SK-N-SH (cell line): ENCODE results near the gene MRPS2. TPM values are rescaled to one million over a fixed set of nuclear protein-coding genes. Genes with fewer than 3 reads are reported as not detected.

Source experiments
- CTCF ChIA-PET: fragments of 300-600, 350-600 bp; formaldehyde crosslinking; extraction: SDS; loops from one replicate; lab custom pipeline; 2021; lab: Yijun Ruan, JAX
- POLR2A ChIA-PET: fragments of 350-600 bp; sonication (Branson Sonifier 250); formaldehyde crosslinking; extraction: SDS; loops from one replicate; lab custom pipeline; 2020; ENCODE audit warnings: antibody characterized with exemption, inconsistent platforms; lab: Yijun Ruan, JAX
- DNase-seq: peaks from one replicate; pipeline ENCODE4 v3.0.0; 2012
- H2AFZ ChIP-seq: fragments of 200-600 bp; sonication (generic); 2 replicates; pipeline ENCODE4 v1.8.1; 2016; ENCODE audit warnings: antibody characterized with exemption, mild to moderate bottlenecking, low read depth
- H3F3A ChIP-seq: fragments of 200-600 bp; sonication (generic); replicated peaks from 2 replicates; pipeline ENCODE3; 2016; ENCODE audit warnings: antibody characterized with exemption, mild to moderate bottlenecking; ENCODE audit not compliant: insufficient read depth
- H3K27ac ChIP-seq, 2 experiments: fragments of 200-500 bp in 1 of 2; fragments of 200-600 bp in 1 of 2; sonication (Bioruptor generic) in 1 of 2; sonication (generic), shearing (Covaris generic) in 1 of 2; 2 replicates each; pipeline versions ENCODE4 v1.5.1 to v1.6.1; 2014 to 2016; ENCODE audit warnings: low read depth in 2 of 2, inconsistent platforms in 1 of 2, low read length in 1 of 2, mild to moderate bottlenecking in 1 of 2, mixed read lengths in 1 of 2
- H3K27me3 ChIP-seq: fragments of 200-600 bp; sonication (generic), shearing (Covaris generic); 2 replicates; pipeline ENCODE4 v1.6.1; 2016; ENCODE audit warnings: mixed run types; ENCODE audit not compliant: insufficient read depth
- H3K36me3 ChIP-seq, 2 experiments: fragments of 200-500 bp in 1 of 2; fragments of 200-600 bp in 1 of 2; sonication (Bioruptor generic) in 1 of 2; sonication (generic) in 1 of 2; replicated peaks in 1 of 2; 2 replicates each; pipeline versions ENCODE3 to v1.5.1; 2014 to 2016; ENCODE audit warnings: low read length in 1 of 2, mild to moderate bottlenecking in 1 of 2; ENCODE audit not compliant: insufficient read depth in 2 of 2, control insufficient read depth in 1 of 2
- H3K4me1 ChIP-seq, 2 experiments: fragments of 200-500 bp in 1 of 2; fragments of 200-600 bp in 1 of 2; sonication (Bioruptor generic) in 1 of 2; sonication (generic), shearing (Covaris generic) in 1 of 2; 2 replicates each; pipeline versions ENCODE4 v1.5.1 to v1.6.1; 2014 to 2016; ENCODE audit warnings: low read depth in 1 of 2, low read length in 1 of 2, mixed run types in 1 of 2; ENCODE audit not compliant: insufficient read depth in 2 of 2, control insufficient read depth in 1 of 2
- H3K4me2 ChIP-seq: fragments of 200-600 bp; sonication (generic), shearing (Covaris generic); 2 replicates; pipeline ENCODE4 v1.6.1; 2017; ENCODE audit warnings: mixed run types
- H3K4me3 ChIP-seq, 2 experiments: fragments of 200-500 bp in 1 of 2; fragments of 200-600 bp in 1 of 2; sonication (Bioruptor generic) in 1 of 2; sonication (generic), shearing (Covaris generic) in 1 of 2; 2 replicates each; pipeline versions ENCODE4 v1.5.1 to v1.8.1; 2014 to 2016; ENCODE audit warnings: low read depth in 2 of 2, inconsistent platforms in 1 of 2, low read length in 1 of 2, mild to moderate bottlenecking in 1 of 2, mixed read lengths in 1 of 2, moderate library complexity in 1 of 2
- H3K79me2 ChIP-seq: fragments of 200-600 bp; sonication (generic); 2 replicates; pipeline ENCODE4 v1.8.1; 2017; ENCODE audit warnings: mild to moderate bottlenecking; ENCODE audit not compliant: insufficient read depth
- H3K9ac ChIP-seq: fragments of 200-600 bp; sonication (generic); 2 replicates; pipeline ENCODE4 v1.6.1; 2017; ENCODE audit warnings: mixed run types
- H3K9me2 ChIP-seq: fragments of 200-600 bp; sonication (generic); 2 replicates; pipeline ENCODE4 v1.6.1; 2017; ENCODE audit warnings: mixed run types
- H3K9me3 ChIP-seq: fragments of 200-600 bp; sonication (generic); 2 replicates; pipeline ENCODE4 v1.6.1; 2017; ENCODE audit warnings: mixed run types, mild to moderate bottlenecking, moderate library complexity
- H4K20me1 ChIP-seq: fragments of 200-600 bp; sonication (generic); 2 replicates; pipeline ENCODE4 v1.6.1; 2017; ENCODE audit warnings: mild to moderate bottlenecking, mixed run types; ENCODE audit not compliant: insufficient read depth
- CHD2 ChIP-seq: fragments of 150-350 bp; IDR thresholded peaks from 2 replicates; pipeline ENCODE4 v1.6.1; 2018; ENCODE audit warnings: low read length; ENCODE audit not compliant: partially characterized antibody
- ELF1 ChIP-seq: IDR thresholded peaks from 2 replicates; pipeline ENCODE4 v1.4.0; 2012
- EP300 ChIP-seq, 2 experiments: IDR thresholded peaks; 2 replicates each; pipeline versions ENCODE4 v1.4.0 to v1.6.1; 2012; ENCODE audit warnings: borderline replicate concordance in 1 of 2, low read depth in 1 of 2, low read length in 1 of 2
- EZH2phosphoT487 ChIP-seq: fragments of 200-600 bp; sonication (generic); IDR thresholded peaks from 2 replicates; pipeline ENCODE4 v1.6.1; 2017; ENCODE audit warnings: low read depth, mixed run types, mild to moderate bottlenecking, antibody characterized with exemption, moderate library complexity, borderline replicate concordance
- FOXM1 ChIP-seq: IDR thresholded peaks from 2 replicates; pipeline ENCODE4 v1.4.0; 2012; ENCODE audit warnings: low read depth, mild to moderate bottlenecking
- MEF2A ChIP-seq: IDR thresholded peaks from 2 replicates; pipeline ENCODE4 v1.4.0; 2012; ENCODE audit warnings: low read depth, borderline replicate concordance
- MXI1 ChIP-seq: IDR thresholded peaks from 2 replicates; pipeline ENCODE4 v1.6.1; 2012; ENCODE audit warnings: mild to moderate bottlenecking, low read depth, low read length, improper control_type of control experiment
- NFIC ChIP-seq: IDR thresholded peaks from 2 replicates; pipeline ENCODE4 v1.4.0; 2012; ENCODE audit warnings: borderline replicate concordance
- PBX3 ChIP-seq: IDR thresholded peaks from 2 replicates; pipeline ENCODE4; 2012
- RCOR1 ChIP-seq: fragments of 150-350 bp; IDR thresholded peaks from 2 replicates; pipeline ENCODE4 v1.6.1; 2017; ENCODE audit warnings: antibody characterized with exemption, low read length
- RXRA ChIP-seq: IDR thresholded peaks from 2 replicates; pipeline ENCODE4 v1.4.0; 2012; ENCODE audit warnings: low read depth, mild to moderate bottlenecking, borderline replicate concordance
- SIN3A ChIP-seq: IDR thresholded peaks from 2 replicates; pipeline ENCODE4 v1.6.1; 2012; ENCODE audit warnings: low read depth, mild to moderate bottlenecking, low read length, moderate library complexity, borderline replicate concordance
- TAF1 ChIP-seq: IDR thresholded peaks from 2 replicates; pipeline ENCODE4 v1.6.1; 2012; ENCODE audit warnings: low read depth, mild to moderate bottlenecking, low read length, moderate library complexity, borderline replicate concordance
- YY1 ChIP-seq: IDR thresholded peaks from 2 replicates; pipeline ENCODE4 v1.4.0; 2012; ENCODE audit warnings: low read depth, mild to moderate bottlenecking
- WGBS: methylation state at CpG from one replicate; pipeline ENCODE4 v1.1.6; 2017; ENCODE audit warnings: low lambda C conversion rate; 5-methylcytosine and 5-hydroxymethylcytosine counted together
- polyA plus RNA-seq, 3 experiments: library from polyadenylated mRNA; depleted of rRNA; stranded (reverse); fragments of >200 nt; gene quantifications; 2 replicates each; pipeline ENCODE4 v1.2.3, GENCODE V29; 2012
- TF ChIP-seq, protein P1 (sequence below): IDR thresholded peaks from 2 replicates; pipeline ENCODE4 v1.4.0; 2012; ENCODE audit warnings: low read depth, borderline replicate concordance
- TF ChIP-seq, protein P2 (sequence below): IDR thresholded peaks from 2 replicates; pipeline ENCODE4 v1.4.0; 2012; ENCODE audit warnings: low read depth, borderline replicate concordance
- TF ChIP-seq, protein P3 (sequence below): fragments of 150-350 bp; IDR thresholded peaks from 2 replicates; pipeline ENCODE4 v1.6.1; 2017; ENCODE audit warnings: antibody characterized with exemption, low read length, low read depth, borderline replicate concordance

Gene MRPS2
- polyA plus RNA-seq, 1 of the 3 experiments (the other 2 are of a cell fraction), result 113 TPM

DNA sequence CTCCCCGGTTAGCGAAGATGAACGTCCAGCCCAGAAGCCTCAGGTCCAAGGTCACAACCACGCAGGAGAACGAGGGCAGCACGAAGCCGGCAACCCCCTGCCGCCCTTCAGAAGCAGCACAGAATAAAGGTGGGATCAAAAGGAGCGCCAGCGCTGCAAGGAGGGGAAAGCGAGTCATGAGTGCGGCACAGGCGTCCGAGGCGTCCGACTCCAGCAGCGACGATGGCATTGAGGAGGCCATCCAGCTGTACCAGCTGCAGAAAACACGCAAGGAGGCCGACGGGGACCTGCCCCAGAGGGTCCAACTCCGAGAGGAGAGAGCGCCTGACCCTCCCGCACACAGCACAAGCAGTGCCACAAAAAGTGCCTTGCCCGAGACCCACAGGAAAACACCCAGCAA, 15.1 kb upstream of the MRPS2 start (continued):
- TF ChIP-seq YY1 (no peak), SIN3A (no peak)
- TF ChIP-seq, protein P1, sequence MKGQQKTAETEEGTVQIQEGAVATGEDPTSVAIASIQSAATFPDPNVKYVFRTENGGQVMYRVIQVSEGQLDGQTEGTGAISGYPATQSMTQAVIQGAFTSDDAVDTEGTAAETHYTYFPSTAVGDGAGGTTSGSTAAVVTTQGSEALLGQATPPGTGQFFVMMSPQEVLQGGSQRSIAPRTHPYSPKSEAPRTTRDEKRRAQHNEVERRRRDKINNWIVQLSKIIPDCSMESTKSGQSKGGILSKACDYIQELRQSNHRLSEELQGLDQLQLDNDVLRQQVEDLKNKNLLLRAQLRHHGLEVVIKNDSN, result no peak
- TF ChIP-seq, all 33 proteins: peak for 0

GRCh38 chr9:135485832-135486231, 14.7 kb upstream of the MRPS2 start:
- peaks cover 7% of the 10 kb centered on the region; the same call in 1 of the 2 replicates for H4K20me1 ChIP-seq
- no peak overlapping the region for H3K27ac ChIP-seq
- H3K9ac ChIP-seq, result no peak overlapping the region
- peaks cover 7 to 58% of the 10 kb centered on the region in 2 experiments for H3K36me3 ChIP-seq
- no peaks in the 10 kb centered on the region for H3K9me2 ChIP-seq
- no peaks in the 10 kb centered on the region for H3F3A ChIP-seq
- no peak overlapping the region for H2AFZ ChIP-seq
- no peak overlapping the region for H3K4me3 ChIP-seq
- H3K27me3 ChIP-seq, result no peaks in the 10 kb centered on the region
- H3K9me3 ChIP-seq, result no peaks in the 10 kb centered on the region
- H3K79me2 ChIP-seq, result peaks cover 30% of the 10 kb centered on the region
- CTCF ChIA-PET, result interaction anchor here (1.2 to 2.2 kb wide), 2 partner anchors 14 to 19 kb away, joined by 4 to 10 read pairs; partner anchors contain the start of gene MRPS2
- no peak overlapping the region for H3K4me2 ChIP-seq
- peaks cover 5% of the 10 kb centered on the region in 2 experiments; a peak in 2 of 4 replicates for H3K4me1 ChIP-seq
- POLR2A ChIA-PET, result no interaction called here
- no peak for DNase-seq
- TF ChIP-seq, protein P2, sequence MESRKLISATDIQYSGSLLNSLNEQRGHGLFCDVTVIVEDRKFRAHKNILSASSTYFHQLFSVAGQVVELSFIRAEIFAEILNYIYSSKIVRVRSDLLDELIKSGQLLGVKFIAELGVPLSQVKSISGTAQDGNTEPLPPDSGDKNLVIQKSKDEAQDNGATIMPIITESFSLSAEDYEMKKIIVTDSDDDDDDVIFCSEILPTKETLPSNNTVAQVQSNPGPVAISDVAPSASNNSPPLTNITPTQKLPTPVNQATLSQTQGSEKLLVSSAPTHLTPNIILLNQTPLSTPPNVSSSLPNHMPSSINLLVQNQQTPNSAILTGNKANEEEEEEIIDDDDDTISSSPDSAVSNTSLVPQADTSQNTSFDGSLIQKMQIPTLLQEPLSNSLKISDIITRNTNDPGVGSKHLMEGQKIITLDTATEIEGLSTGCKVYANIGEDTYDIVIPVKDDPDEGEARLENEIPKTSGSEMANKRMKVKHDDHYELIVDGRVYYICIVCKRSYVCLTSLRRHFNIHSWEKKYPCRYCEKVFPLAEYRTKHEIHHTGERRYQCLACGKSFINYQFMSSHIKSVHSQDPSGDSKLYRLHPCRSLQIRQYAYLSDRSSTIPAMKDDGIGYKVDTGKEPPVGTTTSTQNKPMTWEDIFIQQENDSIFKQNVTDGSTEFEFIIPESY, result no peak
- no peak for TF ChIP-seq MXI1
- TF ChIP-seq, protein P3, sequence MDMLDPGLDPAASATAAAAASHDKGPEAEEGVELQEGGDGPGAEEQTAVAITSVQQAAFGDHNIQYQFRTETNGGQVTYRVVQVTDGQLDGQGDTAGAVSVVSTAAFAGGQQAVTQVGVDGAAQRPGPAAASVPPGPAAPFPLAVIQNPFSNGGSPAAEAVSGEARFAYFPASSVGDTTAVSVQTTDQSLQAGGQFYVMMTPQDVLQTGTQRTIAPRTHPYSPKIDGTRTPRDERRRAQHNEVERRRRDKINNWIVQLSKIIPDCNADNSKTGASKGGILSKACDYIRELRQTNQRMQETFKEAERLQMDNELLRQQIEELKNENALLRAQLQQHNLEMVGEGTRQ, result no peak
- 96% methylated on average over 21 of the region's 21 CpGs for WGBS

DNA sequence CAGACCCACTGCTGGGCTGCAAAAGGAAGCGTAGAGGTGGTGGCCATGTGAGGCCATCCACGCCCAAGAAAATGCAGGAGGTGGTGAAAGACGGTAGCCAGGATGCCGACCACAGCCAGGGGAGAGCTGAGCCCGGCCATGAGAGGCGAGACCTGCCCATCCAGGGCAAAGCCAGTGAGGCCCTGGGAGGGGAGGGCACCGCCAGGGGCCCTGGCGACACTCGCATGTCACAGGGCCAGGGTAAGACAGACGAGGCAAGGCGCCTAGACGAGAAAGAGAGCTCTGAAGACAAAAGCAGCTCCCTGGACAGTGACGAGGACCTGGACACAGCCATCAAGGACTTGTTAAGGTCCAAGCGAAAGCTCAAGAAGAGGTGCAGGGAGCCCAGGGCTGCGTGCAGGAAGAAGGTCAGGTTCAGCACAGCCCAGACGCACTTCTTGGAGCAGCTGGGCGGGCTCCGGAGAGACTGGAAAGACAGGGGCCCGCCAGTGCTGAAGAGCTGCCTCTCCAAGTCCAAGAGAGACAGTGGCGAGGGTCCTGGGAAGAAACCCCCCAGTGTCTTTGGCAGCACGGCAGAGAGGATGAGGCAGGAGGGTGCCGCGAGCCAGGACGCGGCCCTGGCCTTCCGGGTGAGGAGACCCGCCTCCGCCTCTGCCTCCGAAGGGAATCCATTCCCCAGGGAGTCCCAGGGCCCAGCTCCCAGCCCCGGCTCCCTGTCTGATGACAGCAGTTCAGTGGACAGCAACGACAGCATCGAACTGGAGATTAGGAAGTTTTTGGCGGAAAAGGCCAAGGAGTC, 14.0 kb upstream of the MRPS2 start:
- H3K4me3 ChIP-seq, result no peak overlapping the region

More for the DNA sequence above, 14.0 kb upstream of the MRPS2 start:
- TF ChIP-seq PBX3, result no peak
- TF ChIP-seq FOXM1, result no peak
- TF ChIP-seq EZH2phosphoT487, result no peak
- no peak for TF ChIP-seq ELF1
- no peak for TF ChIP-seq TAF1
- TF ChIP-seq YY1, result no peak
- no peak for TF ChIP-seq SIN3A
- TF ChIP-seq, protein P1, result no peak
- TF ChIP-seq MXI1, result no peak
- TF ChIP-seq CHD2, result no peak
- TF ChIP-seq NFIC, result no peak
- TF ChIP-seq MEF2A, result no peak
- no peak for TF ChIP-seq RCOR1
- TF ChIP-seq RXRA, result no peak
- no peak for TF ChIP-seq EP300 (IDR thresholded peaks at IDR 0.05; ENCODE audit: borderline replicate concordance in 1 of 2, low read depth in 1 of 2, low read length in 1 of 2)
- Histone ChIP-seq H2AFZ (no peak overlapping the region), H3K27me3 (no peaks in the 10 kb centered on the region), H3K9me3 (no peaks in the 10 kb centered on the region), H4K20me1 (peaks cover 7% of the 10 kb centered on the region; the same call in 1 of the 2 replicates), H3K79me2 (peaks cover 24% of the 10 kb centered on the region), H3K4me2 (no peak overlapping the region), H3K27ac (no peak overlapping the region), H3K36me3 (peaks cover 7 to 58% of the 10 kb centered on the region in 2 experiments), H3K9me2 (no peaks in the 10 kb centered on the region), H3K4me1 (no peaks in the 10 kb centered on the region; a peak in 1 of 4 replicates), H3F3A (no peaks in the 10 kb centered on the region), H3K9ac (no peak overlapping the region)
- whole genome bisulfite sequencing, result 96% methylated on average over 32 of the region's 33 CpGs
- CTCF ChIA-PET, result interaction anchor here (1.2 to 2.2 kb wide), 2 partner anchors 13 to 18 kb away, joined by 4 to 10 read pairs; partner anchors contain the start of gene MRPS2
- no peak for DNase-seq
- POLR2A ChIA-PET, result no interaction called here
